ENCODE measurements around the gene OSBPL8.
"Not testable (repeated sequence)": the region's sequence is repeated elsewhere in the genome, so short reads cannot be mapped to it uniquely, and the experiment has no call there.

Gene OSBPL8

DNA sequence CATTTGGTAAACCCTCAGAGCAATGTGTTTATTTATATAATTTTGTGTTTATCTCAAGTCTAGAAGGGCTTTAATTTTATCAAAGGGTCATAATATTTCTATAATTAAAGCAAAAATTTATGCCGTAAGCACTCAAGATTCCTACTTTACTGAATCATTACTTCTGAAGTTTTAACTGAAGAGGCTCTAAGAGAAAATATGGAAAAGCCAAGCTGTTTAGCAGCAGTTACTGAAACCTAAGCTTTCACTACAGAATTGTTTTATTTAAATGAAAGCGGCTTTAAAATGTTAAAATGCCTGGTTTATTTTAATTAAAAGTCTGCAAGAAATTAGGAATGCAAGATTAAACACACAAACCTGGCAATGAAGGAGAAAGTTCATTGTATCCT is 137.4 kb downstream of the OSBPL8 start:
- DNase-seq (ENCODE audit: low read depth in 2 of 2) = no peak

DNA sequence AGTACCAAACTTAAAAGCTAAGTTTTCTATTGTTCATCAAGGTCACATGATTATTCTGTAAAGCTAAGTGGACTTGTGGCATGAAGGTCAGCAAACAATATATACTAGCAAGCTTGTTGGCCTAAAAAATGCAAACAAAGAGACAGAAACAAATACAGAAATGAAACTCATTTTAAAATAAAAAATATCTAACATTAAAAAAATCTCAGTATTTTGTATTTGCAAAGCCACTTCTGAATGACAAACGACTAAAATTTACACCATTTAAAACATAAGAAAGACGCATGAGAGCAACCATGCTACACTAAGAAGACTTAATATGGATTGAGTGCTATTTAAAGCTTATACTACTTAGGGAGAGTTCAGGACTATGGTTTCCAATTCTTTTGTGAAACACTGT is 138.5 kb downstream of the OSBPL8 start:
- no peak for DNase-seq (ENCODE audit: low read depth in 2 of 2)

DNA sequence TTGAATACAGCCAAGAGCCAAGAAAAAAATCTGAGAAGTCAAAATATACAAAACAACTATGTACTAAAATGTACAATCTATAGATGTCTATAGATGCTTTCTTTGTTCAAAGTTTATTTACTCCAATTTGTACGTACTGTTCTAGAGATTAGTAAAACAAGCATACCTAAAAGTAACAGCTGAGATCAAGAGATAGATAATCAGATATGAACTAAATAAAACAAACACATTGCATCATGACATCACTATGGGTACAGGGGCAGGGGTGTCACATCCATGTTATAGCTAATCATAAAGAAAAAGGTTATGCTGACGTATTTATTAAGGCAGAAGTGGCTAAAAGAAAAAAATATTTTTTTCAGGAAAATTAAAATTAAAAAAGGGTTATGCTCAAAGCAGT is 139.3 kb downstream of the OSBPL8 start:
- DNase-seq (ENCODE audit: low read depth in 2 of 2) = no peak

DNA sequence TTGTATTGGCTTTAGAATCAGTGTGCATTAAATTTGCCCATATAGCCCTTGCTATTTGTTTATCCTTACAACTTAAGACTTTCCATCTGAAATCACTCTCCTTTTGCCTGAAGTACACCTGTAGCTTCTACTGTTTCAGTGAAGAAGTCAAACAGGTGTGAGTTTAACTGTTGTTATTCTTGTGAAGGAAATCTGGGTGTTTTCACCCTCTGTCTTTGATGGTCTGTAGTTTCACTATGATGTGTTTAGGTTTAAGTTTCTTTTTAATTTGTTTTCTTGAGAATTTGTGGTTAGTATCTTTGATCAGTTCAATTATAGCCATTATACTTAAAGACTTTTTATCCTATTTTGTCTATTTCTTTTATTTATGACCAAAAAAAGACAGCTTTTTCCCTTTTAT is 142.5 kb downstream of the OSBPL8 start:
- DNase-seq (ENCODE audit: low read depth in 2 of 2) = no peak

DNA sequence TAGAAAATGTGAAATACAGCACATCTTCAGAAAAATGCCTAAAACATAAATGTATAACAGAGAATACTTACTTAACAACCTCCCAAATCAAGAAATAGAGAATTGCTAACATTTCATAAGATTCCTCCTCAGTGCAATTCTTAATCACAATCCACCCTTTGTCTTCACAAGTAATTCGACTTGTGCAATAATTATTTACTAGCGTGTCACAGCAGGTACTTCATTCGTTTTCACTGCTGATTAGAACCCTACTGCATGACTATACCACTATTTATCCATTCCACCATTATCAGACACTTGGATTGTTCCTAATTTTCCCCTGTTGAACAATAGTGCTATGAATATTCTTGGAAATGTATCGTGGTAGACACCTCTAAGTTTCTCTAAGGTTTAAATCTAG is 146.4 kb downstream of the OSBPL8 start:
- DNase-seq (ENCODE audit: low read depth in 2 of 2) = no peak

DNA sequence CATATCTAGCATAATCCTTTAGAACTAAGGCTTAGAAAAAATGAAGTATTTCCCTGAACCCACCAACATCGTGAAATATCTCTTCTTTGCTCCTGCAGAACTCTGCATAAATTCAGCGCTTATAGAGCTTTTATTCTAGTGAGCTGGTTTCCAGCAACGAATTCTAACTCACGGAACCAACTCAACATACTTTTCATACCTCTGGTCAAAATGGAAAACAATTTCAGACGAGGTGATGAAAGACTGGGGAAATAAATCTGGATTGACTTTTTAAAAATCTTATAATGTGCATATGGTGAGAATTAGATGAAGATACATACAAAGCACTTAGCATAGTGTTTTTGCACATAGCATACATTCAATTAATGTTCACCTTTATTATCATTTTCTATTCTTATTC is 148.8 kb downstream of the OSBPL8 start:
- DNase-seq (ENCODE audit: low read depth in 2 of 2) = no peak

DNA sequence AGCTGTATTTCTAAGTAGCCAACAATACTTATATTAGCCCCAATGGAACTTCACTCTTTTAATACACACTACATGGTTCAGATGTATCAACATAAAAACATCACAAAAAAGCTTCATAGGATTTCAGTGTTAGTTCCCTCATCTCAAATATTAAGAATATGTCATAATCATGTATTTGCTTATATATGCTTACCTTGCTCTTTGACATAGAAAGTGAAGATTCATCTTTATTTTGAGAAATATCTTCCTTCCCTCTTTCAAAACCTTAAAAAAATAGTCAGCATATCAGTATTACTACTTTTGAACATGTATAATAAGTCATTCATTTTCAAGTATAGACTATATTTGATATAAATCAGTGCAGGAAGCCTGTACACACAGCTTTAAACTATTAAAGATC is 149.2 kb downstream of the OSBPL8 start:
- DNase-seq (ENCODE audit: low read depth in 2 of 2) = no peak

DNA sequence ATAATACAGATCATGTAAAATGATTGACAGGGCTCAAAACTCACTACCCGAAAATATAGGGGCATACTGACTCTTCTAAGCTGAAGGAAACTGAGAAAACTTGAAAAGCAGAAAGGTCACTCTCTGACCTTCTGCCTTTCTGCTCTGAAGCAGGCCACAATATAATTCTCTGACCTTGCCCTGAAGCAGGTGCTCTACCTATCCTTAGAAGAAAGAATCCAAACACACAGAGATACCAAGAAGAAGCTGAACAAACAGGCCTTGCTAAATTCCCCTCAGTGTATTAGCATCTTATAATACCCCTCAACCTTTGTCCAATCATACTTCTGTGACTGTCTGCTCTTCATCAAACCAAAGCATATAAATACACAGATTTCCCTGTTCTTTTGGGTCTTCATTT is 150.5 kb downstream of the OSBPL8 start:
- no peak for DNase-seq (ENCODE audit: low read depth in 2 of 2)

DNA sequence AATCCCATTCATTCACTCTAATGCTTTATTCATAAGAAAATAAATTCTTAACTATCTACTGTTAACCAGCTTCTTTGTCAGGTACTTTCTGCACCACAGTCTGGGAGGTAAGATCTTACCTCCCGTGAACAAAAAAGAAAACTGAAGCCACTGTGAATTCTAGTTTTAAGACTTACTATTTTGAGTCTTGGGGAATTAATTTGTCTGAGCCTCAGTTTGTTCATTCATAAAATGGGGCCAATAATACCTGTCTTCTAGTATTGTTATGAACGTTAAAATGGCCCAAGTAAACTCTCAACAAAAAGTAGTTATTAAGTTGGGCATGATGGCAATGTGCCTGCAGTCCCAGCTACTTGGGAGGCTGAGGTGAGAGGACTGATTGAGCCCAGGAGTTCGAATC is 151.9 kb downstream of the OSBPL8 start:
- DNase-seq (ENCODE audit: low read depth in 2 of 2) = no peak

DNA sequence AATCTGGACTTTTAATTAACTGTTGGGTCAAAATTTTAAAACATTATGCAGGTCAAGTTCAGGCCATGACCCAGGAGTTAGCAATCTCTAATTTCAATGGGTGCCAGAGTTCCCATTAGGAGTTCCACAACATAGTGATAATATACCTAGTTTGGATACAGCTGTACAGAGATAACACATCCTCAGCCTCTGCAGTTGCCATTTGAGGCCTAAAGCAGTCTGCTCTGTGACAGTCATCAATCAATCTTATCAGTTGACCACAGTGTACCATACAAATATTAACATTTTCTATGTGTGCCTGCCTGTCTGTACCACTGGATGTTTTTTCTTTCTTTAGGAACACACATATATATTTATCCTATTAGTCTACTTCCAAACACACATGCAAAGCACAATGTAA is 157.3 kb downstream of the OSBPL8 start:
- DNase-seq (ENCODE audit: low read depth in 2 of 2) = no peak

DNA sequence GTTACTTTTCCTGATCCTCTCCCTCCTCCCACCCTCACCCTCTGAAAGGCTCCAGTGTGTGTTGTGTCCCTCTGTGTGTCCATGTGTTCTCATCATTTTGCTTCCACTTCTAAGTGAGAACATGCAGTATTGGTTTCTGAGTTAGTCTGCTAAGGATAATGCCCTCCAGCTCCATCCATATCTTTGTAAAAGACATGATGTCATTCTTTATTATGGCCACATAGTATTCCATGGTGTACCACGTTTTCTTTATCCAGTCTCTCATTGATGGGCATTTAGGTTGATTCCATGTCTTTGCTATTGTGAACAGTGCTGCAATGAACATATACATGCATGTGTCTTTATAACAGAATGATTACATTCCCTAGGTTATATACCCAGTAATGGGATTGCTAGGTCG is 159.4 kb downstream of the OSBPL8 start:
- DNase-seq (ENCODE audit: low read depth in 2 of 2) = no peak

DNA sequence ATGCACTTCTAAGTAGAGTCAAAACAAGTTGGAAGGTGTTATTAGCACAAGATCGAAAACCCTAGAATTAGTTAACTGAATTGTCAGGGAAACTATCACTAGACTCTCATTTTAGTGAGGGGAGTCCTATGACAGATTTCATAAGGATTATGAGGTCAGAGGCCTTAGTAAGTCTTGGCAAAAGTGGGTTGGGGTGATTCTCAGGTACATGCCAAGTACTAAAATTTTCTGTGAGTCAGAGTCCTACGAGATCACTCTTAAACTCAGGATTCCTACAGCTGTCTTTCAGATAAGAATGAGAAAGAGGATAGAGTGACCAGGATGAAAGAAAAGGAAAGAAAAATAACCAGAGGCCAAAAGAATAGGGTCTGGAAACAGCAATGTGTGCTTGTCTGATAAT is 160.5 kb downstream of the OSBPL8 start:
- DNase-seq (ENCODE audit: low read depth in 2 of 2) = no peak

DNA sequence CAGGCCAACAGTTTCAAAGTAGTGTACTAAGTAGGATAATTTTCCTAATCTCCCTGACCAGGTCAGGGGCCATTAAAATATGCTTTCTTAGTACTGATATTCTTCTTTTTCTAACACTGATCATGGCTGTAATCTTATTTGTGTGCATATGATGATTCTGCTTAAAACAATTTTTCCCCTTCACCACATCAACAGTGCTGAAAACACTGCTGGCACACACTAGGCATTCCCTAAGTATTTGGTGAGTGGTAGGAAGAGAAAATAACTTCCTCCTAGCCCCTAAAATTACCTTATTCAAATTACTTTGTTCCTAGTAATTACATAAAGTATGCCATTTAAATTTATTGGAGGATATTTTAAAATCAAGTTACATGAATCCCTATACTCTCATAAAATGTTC is 161.5 kb downstream of the OSBPL8 start:
- DNase-seq (ENCODE audit: low read depth in 2 of 2) = no peak

DNA sequence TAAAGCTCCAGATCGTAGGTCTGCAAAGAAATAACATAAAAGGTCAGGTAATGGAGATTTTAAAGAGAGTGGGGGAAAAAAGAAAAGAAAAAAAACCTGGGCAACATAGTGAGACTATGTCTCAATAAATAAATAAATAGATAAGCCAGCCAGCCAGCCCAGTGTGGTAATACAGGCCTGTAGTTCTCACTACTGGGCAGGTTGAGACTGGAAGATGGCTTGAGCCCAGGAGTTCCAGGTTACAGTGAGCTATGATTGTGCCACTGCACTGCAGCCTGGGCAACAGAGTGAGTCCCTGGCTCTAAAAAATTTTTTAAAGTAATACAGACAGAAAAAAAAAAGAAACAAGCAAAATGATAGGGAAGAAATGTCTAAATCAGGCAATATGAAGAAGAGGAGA is 168.1 kb downstream of the OSBPL8 start:
- no peak for DNase-seq (ENCODE audit: low read depth in 2 of 2)

DNA sequence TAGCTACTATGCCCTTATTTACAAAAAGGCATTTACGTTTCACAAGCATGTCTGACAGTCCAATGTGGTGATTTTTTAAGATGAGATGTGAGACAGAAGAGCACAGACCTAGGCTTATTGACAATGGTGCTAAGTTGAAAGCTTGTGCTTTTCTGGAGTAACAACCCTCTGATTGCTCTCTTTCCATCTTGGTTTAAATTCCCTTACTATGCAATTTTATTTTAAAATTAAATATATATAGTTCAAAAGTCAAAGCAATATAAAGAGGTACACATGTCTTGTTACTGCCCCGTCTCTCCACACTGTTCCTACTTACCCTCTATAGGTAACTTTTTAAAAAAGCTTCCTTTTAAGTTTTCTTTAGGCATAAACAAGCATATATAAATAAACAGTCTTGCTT is 172.0 kb downstream of the OSBPL8 start:
- DNase-seq (ENCODE audit: low read depth in 2 of 2) = no peak

DNA sequence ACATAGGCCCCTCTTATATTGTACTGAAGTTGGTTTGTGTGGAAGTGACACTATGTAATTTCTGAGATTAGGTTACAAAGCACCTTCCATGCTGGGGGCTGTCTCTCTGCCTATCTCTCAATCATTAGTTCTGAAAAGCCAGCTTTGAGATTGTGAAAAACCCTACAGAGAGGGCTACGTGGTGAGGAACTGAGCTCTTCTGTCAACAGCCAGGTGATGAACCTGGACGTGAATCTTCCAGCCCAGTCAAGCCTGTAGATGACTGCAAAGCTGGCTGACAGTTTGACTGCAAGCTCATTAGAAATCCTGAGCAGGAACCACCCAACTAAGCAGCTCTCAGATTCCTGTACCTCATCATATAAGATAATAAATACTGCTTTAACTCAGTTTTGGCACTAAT is 175.0 kb downstream of the OSBPL8 start:
- no peak for DNase-seq (ENCODE audit: low read depth in 2 of 2)

DNA sequence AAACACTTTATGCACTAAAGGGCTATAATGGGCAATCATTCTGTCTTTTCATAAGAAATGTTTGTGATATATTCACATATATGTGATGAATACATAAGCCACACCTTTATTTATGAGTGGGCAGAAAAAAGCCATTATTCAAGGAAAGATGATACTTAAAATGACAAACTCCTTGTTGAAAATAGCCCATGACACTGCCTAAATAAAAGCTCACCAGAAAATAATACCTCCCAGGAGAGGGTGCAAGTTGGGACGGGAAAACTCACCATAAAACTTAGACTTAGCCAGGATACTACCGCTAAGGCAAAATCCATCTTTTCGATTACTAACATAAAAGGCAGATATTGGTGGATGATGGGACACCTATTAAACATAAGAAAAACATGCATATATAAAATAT is 175.6 kb downstream of the OSBPL8 start:
- no peak for DNase-seq (ENCODE audit: low read depth in 2 of 2)

DNA sequence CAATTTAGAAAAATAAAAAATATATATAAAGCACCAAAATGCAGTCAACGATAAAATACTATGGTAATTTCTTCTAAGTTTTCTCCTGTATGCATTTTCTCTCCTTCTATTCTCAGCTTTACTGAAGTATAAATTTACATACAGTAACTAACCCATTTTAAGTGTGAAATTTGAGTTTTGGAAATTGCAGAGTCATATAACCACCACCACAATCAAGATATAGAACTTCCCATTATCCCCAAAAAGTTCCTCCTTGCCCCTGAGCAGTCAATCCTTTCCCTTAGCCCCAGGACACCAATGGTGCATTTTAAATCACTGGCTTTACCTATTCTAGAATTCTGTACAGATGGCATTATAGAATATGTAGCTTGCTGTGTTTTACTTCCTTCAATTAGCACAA is 180.3 kb downstream of the OSBPL8 start:
- DNase-seq (ENCODE audit: low read depth in 2 of 2) = no peak

DNA sequence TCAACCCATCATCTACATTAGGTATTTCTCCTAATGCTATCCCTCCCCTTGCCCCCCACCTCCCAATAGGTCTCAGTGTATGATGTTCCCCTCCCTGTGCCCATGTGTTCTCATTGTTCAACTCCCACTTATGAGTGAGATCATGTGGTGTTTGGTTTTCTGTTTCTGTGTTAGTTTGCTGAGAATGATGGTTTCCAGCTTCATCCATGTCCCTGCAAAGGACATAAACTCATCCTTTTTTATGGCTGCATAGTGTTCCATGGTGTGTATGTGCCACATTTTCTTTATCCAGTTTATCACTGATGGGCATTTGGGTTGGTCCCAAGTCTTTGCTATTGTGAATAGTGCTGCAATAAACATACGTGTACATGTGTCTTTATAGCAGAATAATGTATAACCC is 182.7 kb downstream of the OSBPL8 start:
- DNase-seq (ENCODE audit: low read depth in 2 of 2) = not testable (repeated sequence)

DNA sequence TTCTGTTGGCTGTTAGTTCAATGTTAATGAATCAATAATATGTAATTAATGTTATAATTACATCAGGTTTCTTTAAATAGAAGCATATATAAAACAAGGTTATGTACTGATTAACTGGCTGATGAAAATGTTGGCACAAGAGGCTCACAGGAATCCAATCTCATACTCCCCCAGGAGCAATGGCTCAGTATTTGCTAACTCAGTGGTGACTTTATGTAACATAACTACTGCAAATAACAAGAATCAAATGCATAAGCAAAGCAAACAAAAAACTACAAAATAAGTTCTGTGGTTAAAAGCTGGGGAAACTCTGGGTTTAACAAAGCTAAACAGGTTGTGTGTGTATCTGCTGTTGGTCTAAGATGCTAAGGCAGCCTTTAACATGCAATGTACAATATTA is 183.6 kb downstream of the OSBPL8 start:
- no peak for DNase-seq (ENCODE audit: low read depth in 2 of 2)

DNA sequence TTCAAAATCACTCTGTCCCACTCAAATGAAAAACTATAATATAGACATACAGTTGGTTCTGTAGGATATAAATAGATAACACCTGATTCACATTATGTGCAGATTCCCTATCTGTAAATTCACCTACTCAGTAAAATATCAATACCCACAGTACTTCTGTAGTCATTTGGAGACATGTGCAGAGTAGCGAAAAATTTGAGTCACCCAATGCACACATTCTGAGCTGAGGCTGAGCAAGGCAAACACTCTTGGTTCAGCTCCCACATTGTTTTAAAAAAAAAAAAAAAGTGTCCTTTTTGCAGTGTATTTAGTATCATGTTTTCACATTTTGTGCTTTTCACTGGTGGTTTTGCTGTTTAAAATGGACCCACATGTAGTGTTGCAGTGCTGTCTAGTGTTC is 184.1 kb downstream of the OSBPL8 start:
- no peak for DNase-seq (ENCODE audit: low read depth in 2 of 2)

DNA sequence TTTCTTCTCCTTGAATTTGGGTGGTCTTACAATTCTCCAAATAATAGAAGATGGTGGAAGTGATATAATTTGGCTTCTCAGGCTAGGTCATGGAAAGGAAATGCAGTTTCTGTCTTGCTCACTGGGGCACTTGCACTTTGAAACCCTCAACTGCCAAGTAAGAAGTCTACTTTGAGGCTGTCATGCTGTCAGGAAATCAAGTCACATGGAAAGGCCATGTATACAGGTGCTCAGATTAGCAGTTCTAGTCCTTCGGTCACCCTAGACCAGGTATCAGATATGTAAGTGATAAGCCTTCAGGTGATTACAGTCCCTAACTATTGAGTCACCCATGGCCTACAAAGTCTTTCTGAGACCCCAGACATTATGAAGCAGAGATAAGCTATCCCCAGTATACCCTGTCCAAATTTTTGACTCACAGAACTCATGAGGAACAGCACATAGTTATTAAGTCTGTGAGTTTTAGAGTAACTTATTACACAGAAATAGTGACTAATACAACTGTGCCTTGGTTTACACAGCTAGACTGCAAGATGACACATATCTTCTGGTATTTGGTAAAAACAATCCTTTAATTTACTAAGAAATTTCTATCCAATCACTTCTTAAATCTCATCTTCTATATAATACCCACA is 185.1 kb downstream of the OSBPL8 start:
- no peak for DNase-seq (ENCODE audit: low read depth in 2 of 2)

DNA sequence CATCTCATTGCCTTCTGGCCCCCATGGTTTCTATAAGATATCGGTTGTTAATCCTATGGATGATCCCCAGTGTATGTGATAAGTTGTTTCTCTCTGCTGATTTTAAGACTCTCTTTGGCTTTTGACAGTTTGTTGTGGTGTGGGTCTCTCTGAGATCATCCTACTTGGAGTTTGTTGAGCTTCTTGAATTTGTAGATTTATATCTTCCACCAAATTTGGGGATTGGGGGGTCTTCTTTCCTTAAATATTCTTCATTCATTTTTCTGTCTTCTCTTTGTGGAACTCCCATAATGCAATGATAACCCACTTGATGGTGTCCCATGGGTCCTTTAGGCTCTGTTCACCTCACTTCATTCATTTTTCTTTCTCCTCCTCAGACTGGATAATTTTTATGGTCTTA is 191.3 kb downstream of the OSBPL8 start:
- DNase-seq (ENCODE audit: low read depth in 2 of 2) = no peak

DNA sequence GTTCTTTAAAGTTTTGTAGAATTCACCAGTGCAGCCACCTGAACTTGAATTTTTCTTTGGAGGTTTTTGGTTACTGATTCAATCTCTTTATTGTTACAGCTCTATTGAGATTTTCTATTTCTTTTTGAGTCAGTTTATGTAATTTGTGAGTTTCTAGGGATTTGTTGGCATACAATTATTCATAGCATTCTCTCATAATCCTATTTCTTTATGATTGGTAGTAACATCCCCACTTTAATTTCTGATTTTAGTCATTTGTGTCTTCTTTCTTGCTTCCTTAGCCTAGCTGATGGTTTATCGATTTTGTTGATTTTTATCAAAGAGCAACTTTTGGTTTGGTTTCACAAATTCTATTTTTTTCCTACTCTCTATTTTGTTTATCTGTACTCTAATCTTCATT is 193.4 kb downstream of the OSBPL8 start:
- DNase-seq (ENCODE audit: low read depth in 2 of 2) = no peak

DNA sequence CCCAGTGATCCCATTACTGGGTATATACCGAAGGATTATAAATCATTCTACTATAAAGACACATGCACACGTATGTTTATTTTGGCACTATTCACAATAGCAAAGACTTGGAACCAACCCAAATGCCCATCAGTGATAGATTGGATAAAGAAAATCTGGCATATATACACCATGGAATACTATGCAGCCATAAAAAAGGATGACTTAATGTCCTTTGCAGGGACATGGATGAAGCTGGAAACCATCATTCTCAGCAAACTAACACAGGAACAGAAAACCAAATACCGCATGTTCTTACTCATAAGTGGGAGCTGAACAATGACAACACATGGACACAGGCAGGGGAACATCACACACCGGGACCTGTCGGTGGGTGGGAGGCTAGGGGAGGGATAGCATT is 195.4 kb downstream of the OSBPL8 start:
- not testable (repeated sequence) for DNase-seq (ENCODE audit: low read depth in 2 of 2)

Data from stimulated activated CD8-positive, alpha-beta memory T cell treated with anti-CD3 and anti-CD28 coated beads, Interleukin-15, amount 100 ng/mL, for 48 hours (primary cell).